HG02870 (cell line): Measurements from ENCODE around the gene AADAT.
"Not testable (repeated sequence)": the region's sequence is repeated elsewhere in the genome, so short reads cannot be mapped to it uniquely, and the experiment has no call there.

Experiments used
- ATAC-seq: cut with Tn5 transposase; IDR thresholded peaks from one replicate; pipeline ENCODE4 v1.9.1; 2021; ENCODE audit warnings: mild to moderate bottlenecking, moderate library complexity; ENCODE audit not compliant: unreplicated experiment

AADAT gene

GRCh38 chr4:170090352-170091052 lies 746 bp upstream of the AADAT start:
- ATAC-seq, result no peak

DNA sequence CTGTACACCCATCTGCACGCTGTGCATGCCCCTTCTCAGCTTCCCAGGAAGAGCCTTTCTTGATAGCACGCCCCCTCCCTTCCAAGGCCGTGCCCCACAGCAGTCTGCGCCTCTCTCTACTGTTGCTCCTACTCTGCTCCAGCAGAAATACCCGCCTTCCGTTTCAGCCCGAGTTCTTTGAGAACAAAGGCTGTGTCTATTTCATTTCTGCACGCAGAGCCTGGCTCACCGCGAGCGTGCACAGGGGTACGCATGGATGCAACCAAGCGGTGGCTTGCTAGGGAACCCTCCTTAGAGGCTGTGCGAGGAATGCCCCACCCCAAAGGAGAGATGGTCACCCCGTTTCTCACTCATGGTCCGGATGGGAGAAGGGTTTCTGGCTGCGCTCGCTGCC lies 485 bp downstream of the AADAT start:
- no peak for ATAC-seq

- ATAC-seq, result no peak
These were observed 1.0 kb downstream of the AADAT start for GRCh38 chr4:170088716-170089115.

GRCh38 chr4:170087163-170087700 lies 2.5 kb downstream of the AADAT start:
- no peak for ATAC-seq

DNA sequence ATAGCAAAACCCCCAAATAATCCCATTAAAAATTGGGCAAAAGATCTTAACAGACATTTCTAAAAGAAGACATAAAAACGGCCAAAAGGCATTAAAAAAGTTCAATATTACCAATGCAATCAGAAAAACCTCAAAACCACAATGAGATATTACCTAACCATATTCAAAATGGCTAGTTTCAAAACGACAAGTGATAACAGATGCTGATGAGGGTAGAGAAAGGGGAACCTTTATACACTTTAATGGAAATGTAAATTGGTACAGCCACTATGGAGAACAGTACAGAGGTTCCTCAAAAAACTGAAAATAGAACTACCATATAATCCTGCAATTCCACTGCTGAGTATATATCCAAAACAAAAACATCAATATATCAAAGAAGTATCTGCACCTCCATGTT lies 6.2 kb downstream of the AADAT start:
- no peak for ATAC-seq

- no peak for ATAC-seq
These were observed 9.3 kb downstream of the AADAT start for GRCh38 chr4:170080496-170080895.

GRCh38 chr4:170079981-170080380 lies 9.8 kb downstream of the AADAT start:
- no peak for ATAC-seq

GRCh38 chr4:170071196-170071595 lies 18.6 kb downstream of the AADAT start:
- ATAC-seq, result no peak

- no peak for ATAC-seq
These were observed 21.2 kb downstream of the AADAT start for GRCh38 chr4:170068438-170069128.

GRCh38 chr4:170059421-170059820 lies 30.3 kb downstream of the AADAT start:
- ATAC-seq, result no peak

DNA sequence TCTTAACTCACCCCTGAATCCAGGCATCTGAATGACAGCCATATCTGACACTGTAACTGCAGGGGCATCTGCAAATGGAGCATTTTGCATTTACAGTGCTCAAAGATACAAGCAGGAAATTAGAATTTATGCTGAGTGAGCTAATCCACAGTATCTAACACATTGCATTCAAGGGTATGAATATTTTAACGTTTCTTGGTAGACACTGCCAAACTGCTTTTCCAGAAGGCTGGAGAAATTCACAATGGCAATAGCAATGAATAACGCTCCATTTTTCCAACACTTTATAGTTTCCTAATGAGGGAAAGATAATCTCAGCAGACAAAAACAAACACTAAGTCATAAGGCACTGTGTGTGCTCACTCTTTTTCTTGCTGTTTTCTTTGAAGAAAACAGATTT lies 30.9 kb downstream of the AADAT start:
- ATAC-seq, result no peak

DNA sequence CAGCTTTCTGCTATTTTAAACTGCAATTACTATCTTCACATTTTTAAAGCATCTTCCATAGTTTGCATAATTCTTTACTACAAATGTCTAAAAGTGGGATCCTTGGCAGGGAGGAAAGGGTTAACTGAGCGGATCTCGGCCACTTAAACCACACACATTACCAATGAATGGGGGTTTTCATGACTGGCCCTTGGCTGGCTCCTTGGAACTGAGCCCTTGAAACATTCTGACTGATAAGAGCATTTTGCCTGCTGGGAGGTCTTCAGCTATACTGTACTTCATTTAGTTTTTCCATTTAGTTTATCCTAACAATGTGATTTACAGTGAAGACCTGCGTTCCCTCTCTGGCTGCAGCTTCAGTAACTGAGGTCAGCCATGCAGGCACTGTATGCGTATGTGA lies 31.9 kb downstream of the AADAT start:
- no peak for ATAC-seq

DNA sequence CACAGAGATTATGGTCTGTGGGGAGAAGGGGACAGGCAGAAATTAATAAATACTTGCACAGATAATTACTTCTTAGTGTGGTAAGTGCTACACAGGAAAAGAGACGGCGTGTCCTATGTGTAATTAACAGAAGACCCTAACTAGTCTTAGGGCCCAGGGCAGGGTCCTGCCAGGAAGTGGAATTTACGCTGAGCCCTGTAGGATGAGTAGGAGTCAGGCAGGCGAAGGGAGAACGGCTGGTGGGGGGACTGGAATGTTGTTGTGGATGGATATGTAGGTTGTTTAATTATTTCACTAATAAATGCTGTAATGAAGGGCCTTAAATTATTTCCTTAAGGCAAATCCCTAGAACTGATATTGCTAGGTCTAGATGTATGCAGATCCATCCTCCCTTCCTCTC lies 36.8 kb downstream of the AADAT start:
- no peak for ATAC-seq

DNA sequence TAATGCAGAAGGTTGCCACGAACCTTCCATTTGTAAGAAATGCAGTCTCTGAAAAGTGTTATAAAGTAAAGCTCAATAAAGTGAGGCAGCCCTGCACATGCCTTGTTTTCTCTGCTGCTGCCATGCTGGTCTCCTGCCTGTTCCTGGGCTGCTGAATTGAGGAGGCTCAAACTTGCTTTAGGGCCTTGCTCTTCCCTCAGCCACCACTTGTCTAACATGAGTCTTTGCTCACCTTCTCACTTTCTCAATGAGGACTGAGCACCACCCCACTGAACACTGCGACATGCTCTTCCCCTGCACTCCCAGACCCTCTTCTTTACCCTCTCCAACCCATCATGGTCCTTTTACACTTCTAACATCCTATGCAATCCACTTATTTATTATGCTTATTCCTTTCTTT lies 38.4 kb downstream of the AADAT start:
- ATAC-seq, result no peak

- no peak for ATAC-seq
These were observed 40.0 kb downstream of the AADAT start for GRCh38 chr4:170049766-170050165.

GRCh38 chr4:170047771-170048354 lies 41.9 kb downstream of the AADAT start:
- ATAC-seq, result no peak

DNA sequence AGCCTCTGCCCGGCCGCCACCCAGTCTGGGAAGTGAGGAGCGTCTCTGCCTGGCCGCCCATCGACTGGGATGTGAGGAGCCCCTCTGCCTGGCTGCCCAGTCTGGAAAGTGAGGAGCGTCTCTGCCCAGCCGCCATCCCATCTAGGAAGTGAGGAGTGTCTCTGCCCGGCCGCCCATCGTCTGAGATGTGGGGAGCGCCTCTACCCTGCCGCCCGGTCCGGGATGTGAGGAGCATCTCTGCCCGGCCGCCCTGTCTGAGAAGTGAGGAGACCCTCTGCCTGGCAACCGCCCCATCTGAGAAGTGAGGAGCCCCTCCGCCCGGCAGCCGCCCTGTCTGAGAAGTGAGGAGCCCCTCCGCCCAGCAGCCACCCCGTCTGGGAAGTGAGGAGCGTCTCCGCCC lies 43.6 kb downstream of the AADAT start:
- not testable (repeated sequence) for ATAC-seq

- ATAC-seq, result no peak
These were observed 49.6 kb downstream of the AADAT start for GRCh38 chr4:170040031-170040680.

GRCh38 chr4:170038769-170039168 lies 51.0 kb downstream of the AADAT start:
- no peak for ATAC-seq

GRCh38 chr4:170038232-170038631 lies 51.5 kb downstream of the AADAT start:
- no peak for ATAC-seq

GRCh38 chr4:170037481-170037880 lies 52.3 kb downstream of the AADAT start:
- ATAC-seq, result no peak

DNA sequence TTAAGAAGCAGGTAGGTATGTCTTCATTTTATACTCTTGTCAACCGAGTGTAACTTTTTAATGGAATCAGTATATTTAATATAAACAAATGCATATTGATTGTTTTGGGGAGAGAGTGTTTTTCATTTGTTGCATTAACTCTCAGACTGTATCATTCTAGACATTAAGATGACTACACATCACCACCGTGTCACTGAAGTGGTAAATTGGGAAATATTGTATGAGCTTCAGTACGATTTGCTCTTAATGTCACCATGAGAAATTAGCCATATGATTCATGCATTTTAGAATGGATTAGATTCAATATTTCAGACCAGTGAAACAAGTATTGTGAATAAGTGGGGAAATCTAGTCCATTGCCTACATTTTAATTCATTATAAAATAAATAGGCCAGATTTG lies 53.9 kb downstream of the AADAT start:
- no peak for ATAC-seq
